HG02678 (cell line): ENCODE results near the gene MSL2.
"Not testable (repeated sequence)": the region's sequence is repeated elsewhere in the genome, so short reads cannot be mapped to it uniquely, and the experiment has no call there.

Experiments used
- ATAC-seq: cut with Tn5 transposase; IDR thresholded peaks from one replicate; pipeline ENCODE4 v1.9.1; 2021; ENCODE audit warnings: mild to moderate bottlenecking, moderate library complexity; ENCODE audit not compliant: unreplicated experiment

MSL2 gene

GRCh38 chr3:136196064-136196400 is at the start of gene MSL2:
Gene MSL2, minus strand, starts transcription at chr3:136196335. Its CDS starts 1,222 bp downstream, at chr3:136195113.
- no peak for ATAC-seq

GRCh38 chr3:136245691-136246090 is 49.6 kb upstream of the MSL2 start:
- no peak for ATAC-seq

GRCh38 chr3:136239094-136239493 is 43.0 kb upstream of the MSL2 start:
- ATAC-seq: no peak

- ATAC-seq: no peak
Observed at GRCh38 chr3:136237961-136238649, 42.0 kb upstream of the MSL2 start.

- no peak for ATAC-seq
Observed at GRCh38 chr3:136237103-136237502, 41.0 kb upstream of the MSL2 start.

GRCh38 chr3:136236109-136236508 is 40.0 kb upstream of the MSL2 start:
- ATAC-seq: no peak

- ATAC-seq: no peak
Observed at GRCh38 chr3:136235545-136235944, 39.4 kb upstream of the MSL2 start.

GRCh38 chr3:136232413-136232812 is 36.3 kb upstream of the MSL2 start:
- no peak for ATAC-seq

GRCh38 chr3:136222746-136223145 is 26.6 kb upstream of the MSL2 start:
- not testable (repeated sequence) for ATAC-seq

- no peak for ATAC-seq
Observed at GRCh38 chr3:136211547-136211946, 15.4 kb upstream of the MSL2 start.

GRCh38 chr3:136209921-136210320 is 13.8 kb upstream of the MSL2 start:
- no peak for ATAC-seq

GRCh38 chr3:136207489-136208115 is 11.5 kb upstream of the MSL2 start:
- ATAC-seq: no peak

GRCh38 chr3:136199219-136199618 is 3.1 kb upstream of the MSL2 start:
- ATAC-seq: not testable (repeated sequence)

- ATAC-seq: not testable (repeated sequence)
Observed at GRCh38 chr3:136198462-136199078, 2.4 kb upstream of the MSL2 start.

- no peak for ATAC-seq
Observed at GRCh38 chr3:136197159-136197793, 1.1 kb upstream of the MSL2 start.

GRCh38 chr3:136196401-136197158 is 445 bp upstream of the MSL2 start:
- ATAC-seq: peak; percentile 69

- ATAC-seq: peak; percentile 33
Observed at GRCh38 chr3:136195258-136196063, 674 bp downstream of the MSL2 start.

- no peak for ATAC-seq
Observed at GRCh38 chr3:136194409-136195257, 1.5 kb downstream of the MSL2 start.
